ENCODE measurements around the gene CD4. TPM values are rescaled to one million over a fixed set of nuclear protein-coding genes. Genes with fewer than 3 reads are reported as not detected.

CD4 gene
- total RNA-seq, 4 donors from 2014 or later = 2.9 to 7.0 (median 3.6) TPM

GRCh38 chr12:6763380-6763779 is 25.9 kb upstream of the CD4 start:
- no peak for TF ChIP-seq CTCF (IDR thresholded peaks at IDR 0.05)
- no peak for TF ChIP-seq POLR2A (IDR thresholded peaks at IDR 0.05)
- DNase-seq (ENCODE audit: low spot score in 2 of 2) = no peak
- no peak overlapping the region for H3K4me3 ChIP-seq (ENCODE audit: low read depth, poor library complexity, severe bottlenecking)
- intact Hi-C loops (cut with DNase I; ENCODE audit: low total_unique reads) = no loop called here
- 50 to 58% methylated on average over 4 of the region's 4 CpGs for WGBS, 2 donors

GRCh38 chr12:6764011-6764828 is 25.1 kb upstream of the CD4 start:
- no peak overlapping the region for H3K4me3 ChIP-seq (ENCODE audit: low read depth, poor library complexity, severe bottlenecking)
- TF ChIP-seq POLR2A (IDR thresholded peaks at IDR 0.05) (peak in 1 of 2 donors; percentile 17), CTCF (IDR thresholded peaks at IDR 0.05) (no peak)
- peak; percentile 93 to 97 for DNase-seq (ENCODE audit: low spot score in 2 of 2)
- intact Hi-C loops (cut with DNase I; ENCODE audit: low total_unique reads) = no loop called here
- 0 to 1% methylated on average over 16 of the region's 16 CpGs for whole genome bisulfite sequencing, 2 donors

GRCh38 chr12:6765048-6765633 is 24.2 kb upstream of the CD4 start:
- 20 to 24% methylated on average over 7 of the region's 7 CpGs for WGBS, 2 donors
- intact Hi-C loops (cut with DNase I; ENCODE audit: low total_unique reads) = no loop called here

GRCh38 chr12:6765634-6766581 is 23.4 kb upstream of the CD4 start, which contains the start of gene PTMS:
Gene PTMS, plus strand, starts transcription at chr12:6766363. Its CDS starts 343 bp downstream, at chr12:6766706.
- WGBS, 2 donors = 3 to 4% methylated on average over 33 to 53 of the region's 63 CpGs
- TF ChIP-seq CTCF (IDR thresholded peaks at IDR 0.05) = no peak
- TF ChIP-seq POLR2A (IDR thresholded peaks at IDR 0.05) = peak in 1 of 2 donors; percentile 75
- peak within 1 kb of the TSS; percentile 58 for H3K4me3 ChIP-seq (ENCODE audit: low read depth, poor library complexity, severe bottlenecking)
- peak; percentile 62 to 95 for DNase-seq (ENCODE audit: low spot score in 2 of 2)
- intact Hi-C loops (cut with DNase I; ENCODE audit: low total_unique reads) = no loop called here

More at GRCh38 chr12:6765048-6765633, 24.2 kb upstream of the CD4 start:
- no peak for TF ChIP-seq CTCF (IDR thresholded peaks at IDR 0.05)
- no peak for TF ChIP-seq POLR2A (IDR thresholded peaks at IDR 0.05)
- DNase-seq (ENCODE audit: low spot score in 2 of 2) = no peak
- no peak overlapping the region for H3K4me3 ChIP-seq (ENCODE audit: low read depth, poor library complexity, severe bottlenecking)

GRCh38 chr12:6766651-6767349 is 22.5 kb upstream of the CD4 start:
- intact Hi-C loops (cut with DNase I; ENCODE audit: low total_unique reads) = no loop called here
- DNase-seq (ENCODE audit: low spot score in 2 of 2) = peak; percentile 73 to 96
- TF ChIP-seq CTCF (IDR thresholded peaks at IDR 0.05) = no peak
- TF ChIP-seq POLR2A (IDR thresholded peaks at IDR 0.05) = no peak
- H3K4me3 ChIP-seq (ENCODE audit: low read depth, poor library complexity, severe bottlenecking) = peak overlapping the region; percentile 58
- WGBS, 2 donors = 0% methylated on average over 34 to 41 of the region's 88 CpGs

Data from lower leg skin (tissue), 4 donors.